ENCODE measurements around the gene B3GALT5.

- TF ChIP-seq, protein P1, sequence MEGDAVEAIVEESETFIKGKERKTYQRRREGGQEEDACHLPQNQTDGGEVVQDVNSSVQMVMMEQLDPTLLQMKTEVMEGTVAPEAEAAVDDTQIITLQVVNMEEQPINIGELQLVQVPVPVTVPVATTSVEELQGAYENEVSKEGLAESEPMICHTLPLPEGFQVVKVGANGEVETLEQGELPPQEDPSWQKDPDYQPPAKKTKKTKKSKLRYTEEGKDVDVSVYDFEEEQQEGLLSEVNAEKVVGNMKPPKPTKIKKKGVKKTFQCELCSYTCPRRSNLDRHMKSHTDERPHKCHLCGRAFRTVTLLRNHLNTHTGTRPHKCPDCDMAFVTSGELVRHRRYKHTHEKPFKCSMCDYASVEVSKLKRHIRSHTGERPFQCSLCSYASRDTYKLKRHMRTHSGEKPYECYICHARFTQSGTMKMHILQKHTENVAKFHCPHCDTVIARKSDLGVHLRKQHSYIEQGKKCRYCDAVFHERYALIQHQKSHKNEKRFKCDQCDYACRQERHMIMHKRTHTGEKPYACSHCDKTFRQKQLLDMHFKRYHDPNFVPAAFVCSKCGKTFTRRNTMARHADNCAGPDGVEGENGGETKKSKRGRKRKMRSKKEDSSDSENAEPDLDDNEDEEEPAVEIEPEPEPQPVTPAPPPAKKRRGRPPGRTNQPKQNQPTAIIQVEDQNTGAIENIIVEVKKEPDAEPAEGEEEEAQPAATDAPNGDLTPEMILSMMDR (IDR thresholded peaks at IDR 0.05; ENCODE audit: poor library complexity), result no peak
- TF ChIP-seq EZH2 (IDR thresholded peaks at IDR 0.05; ENCODE audit: borderline replicate concordance) (no peak), EZH2phosphoT487 (IDR thresholded peaks at IDR 0.05; ENCODE audit: low read depth, severe bottlenecking, unreplicated experiment) (no peak)
Measured at GRCh38 chr21:39694750-39695149, 82.0 kb downstream of the B3GALT5 start.
